ENCODE results near the gene ISG20. TPM values are rescaled to one million over a fixed set of nuclear protein-coding genes. Genes with fewer than 3 reads are reported as not detected.
A peak's percentile ranks its signal among the peaks of the same experiment; 100 is the strongest.

ISG20 gene
- polyA plus RNA-seq, 4 donors: 1.1 to 2.4 (median 1.4) TPM

DNA sequence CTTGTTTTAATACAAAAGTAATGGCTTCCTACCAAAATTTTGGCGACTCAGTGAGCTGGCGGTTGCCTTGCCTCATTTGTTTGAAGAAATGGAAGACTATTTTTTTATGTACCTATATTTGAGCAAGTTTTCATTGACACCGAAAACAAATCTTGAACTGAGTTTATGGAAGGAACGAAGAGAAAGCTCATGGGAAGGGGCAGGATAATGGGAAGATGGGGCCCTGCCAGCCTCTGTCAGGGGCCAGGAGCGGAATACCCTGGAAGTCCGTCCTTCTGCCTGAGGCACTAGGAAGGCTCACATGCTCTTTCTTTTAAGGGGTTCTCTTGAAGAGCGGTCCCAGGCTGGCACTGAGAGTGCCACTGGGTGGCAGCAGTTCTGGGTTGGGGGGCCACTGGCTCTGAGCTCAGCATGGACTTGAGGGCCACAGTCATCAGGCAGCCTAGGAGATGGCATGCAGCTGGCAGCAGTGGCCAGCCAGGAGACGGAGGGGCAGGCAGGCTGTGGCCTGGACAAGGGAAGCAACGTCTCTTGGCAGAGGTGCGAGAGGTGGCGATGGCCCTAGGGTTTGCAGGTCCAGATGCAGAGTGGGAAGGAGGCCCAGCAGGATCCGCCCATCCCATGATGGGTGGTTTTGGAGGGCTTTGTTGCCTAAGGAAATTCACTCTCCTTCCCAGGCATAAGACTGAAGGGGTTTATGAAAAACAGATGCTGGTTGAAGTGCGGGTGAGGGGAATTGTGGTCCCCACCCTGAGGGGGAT, 41.6 kb downstream of the ISG20 start:
- no peak for DNase-seq (ENCODE audit: low read depth in 4 of 4, low spot score in 2 of 4)

GRCh38 chr15:88681610-88682221, 42.9 kb downstream of the ISG20 start:
- no peak for DNase-seq (ENCODE audit: low read depth in 4 of 4, low spot score in 2 of 4)

DNA sequence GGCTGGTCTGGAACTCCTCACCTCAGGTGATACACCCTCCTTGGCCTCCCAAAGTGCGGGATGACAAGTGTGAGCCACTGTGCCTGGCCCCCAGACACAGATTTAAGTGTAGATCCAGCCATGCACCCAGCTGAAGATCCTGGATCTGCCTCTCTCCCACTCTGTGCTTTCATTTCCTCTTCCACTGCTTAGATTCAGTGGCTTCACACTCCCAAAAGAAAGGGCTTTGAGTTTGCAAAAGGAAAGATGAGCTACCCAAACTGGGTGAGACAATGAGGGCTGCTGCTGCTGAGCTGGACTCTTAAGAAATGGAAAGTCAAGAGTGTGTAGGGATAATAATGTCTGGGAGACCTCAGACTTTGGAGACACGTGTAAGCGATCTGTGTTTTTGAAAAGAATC, 45.5 kb downstream of the ISG20 start:
- no peak for DNase-seq (ENCODE audit: low read depth in 4 of 4, low spot score in 2 of 4)

DNA sequence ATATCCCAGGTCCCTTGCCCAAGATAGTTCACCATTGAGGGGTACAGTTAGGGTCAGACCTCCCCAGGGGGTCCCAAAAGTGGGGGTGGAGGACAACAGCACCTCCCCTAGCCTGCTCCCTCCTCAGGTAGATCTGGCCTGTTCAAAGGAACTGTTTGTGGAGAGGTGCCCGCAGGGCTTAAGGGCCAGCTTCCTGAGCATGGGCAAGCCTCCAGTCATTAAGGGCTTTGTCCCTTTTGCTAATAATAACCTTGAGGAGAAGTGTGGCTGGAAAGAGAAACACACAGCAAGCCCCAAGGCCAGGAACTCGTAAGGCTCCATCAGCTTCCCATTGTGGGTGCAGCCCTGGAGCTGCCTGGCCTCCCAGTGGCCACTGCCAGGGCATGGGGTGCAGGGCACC, 47.4 kb downstream of the ISG20 start:
- no peak for DNase-seq (ENCODE audit: low read depth in 4 of 4, low spot score in 2 of 4)

GRCh38 chr15:88688394-88688933, 49.6 kb downstream of the ISG20 start:
- DNase-seq (ENCODE audit: low read depth in 4 of 4, low spot score in 2 of 4): no peak

DNA sequence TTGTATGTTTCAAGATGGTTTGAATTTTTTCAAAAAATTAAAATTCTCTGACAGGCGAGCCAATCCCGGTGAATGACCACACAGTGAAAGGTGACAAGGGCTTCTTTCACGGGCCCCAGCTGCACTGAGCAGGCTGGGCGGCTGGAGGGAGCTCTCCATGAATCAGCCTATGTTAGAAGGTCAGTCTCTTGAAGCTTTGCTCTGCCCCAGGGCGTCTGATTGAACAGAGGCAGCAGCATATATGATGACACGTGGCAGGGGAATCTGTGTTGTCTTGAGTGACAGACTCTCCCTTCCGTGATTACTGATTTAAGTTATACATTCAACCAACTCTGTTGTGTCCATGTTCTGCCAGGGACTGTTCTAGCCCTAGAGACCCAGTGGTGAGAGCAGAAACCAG, 51.5 kb downstream of the ISG20 start:
- no peak for DNase-seq (ENCODE audit: low read depth in 4 of 4, low spot score in 2 of 4)

- no peak for DNase-seq (ENCODE audit: low read depth in 4 of 4, low spot score in 2 of 4)
These were observed 54.4 kb downstream of the ISG20 start for GRCh38 chr15:88693191-88693590.

GRCh38 chr15:88695101-88695500, 56.3 kb downstream of the ISG20 start:
- DNase-seq (ENCODE audit: low read depth in 4 of 4, low spot score in 2 of 4): no peak

DNA sequence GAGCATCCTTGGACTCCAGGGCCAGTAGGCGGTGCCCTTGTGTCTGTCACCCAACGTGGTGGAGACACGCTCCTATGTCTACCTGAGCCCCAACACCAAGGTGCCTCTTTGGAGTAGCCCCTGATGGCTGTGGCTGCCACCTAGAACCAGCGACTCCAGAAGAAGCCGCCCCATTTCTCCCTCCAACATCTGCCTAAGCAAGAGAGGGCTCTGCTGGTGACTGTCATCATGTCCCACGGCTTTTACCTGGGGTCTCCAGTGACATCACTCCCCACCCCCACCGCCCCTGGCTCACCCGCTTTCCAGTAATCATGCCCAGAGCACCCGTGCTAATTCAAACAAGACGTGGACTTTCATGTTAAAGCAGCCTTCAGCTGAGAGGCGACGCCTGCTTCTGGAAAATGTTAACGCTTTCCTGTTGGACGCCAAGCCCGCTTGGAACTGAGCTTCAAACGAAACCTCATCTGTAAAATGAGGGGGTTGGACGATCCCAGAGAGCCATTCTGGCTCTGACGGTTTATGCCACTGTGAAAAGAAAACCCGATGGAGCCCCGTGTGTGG, 57.0 kb downstream of the ISG20 start:
- no peak for DNase-seq (ENCODE audit: low read depth in 4 of 4, low spot score in 2 of 4)

GRCh38 chr15:88696254-88696653, 57.4 kb downstream of the ISG20 start:
- DNase-seq (ENCODE audit: low read depth in 4 of 4, low spot score in 2 of 4): no peak

GRCh38 chr15:88697276-88697675, 58.5 kb downstream of the ISG20 start:
- DNase-seq (ENCODE audit: low read depth in 4 of 4, low spot score in 2 of 4): no peak

DNA sequence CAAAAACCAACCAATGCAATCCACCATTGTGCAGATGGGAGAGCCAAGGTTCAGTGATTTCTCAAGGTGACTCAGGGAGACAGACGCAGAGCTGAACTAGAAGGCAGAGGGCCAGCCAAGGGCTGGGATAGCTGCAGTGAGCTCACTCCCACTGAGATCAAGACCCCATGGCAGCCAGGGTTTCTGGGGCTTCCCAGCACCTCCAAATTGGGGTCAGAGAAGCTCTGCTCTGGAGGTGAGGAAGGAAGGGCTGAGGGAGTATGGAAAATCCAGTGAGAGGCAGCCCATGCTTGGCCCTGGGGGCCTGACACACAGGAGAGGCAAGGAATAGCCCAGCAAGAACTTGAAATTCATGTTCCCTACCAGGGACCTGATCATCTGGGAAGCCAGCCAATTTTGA, 61.0 kb downstream of the ISG20 start:
- no peak for DNase-seq (ENCODE audit: low read depth in 4 of 4, low spot score in 2 of 4)

DNA sequence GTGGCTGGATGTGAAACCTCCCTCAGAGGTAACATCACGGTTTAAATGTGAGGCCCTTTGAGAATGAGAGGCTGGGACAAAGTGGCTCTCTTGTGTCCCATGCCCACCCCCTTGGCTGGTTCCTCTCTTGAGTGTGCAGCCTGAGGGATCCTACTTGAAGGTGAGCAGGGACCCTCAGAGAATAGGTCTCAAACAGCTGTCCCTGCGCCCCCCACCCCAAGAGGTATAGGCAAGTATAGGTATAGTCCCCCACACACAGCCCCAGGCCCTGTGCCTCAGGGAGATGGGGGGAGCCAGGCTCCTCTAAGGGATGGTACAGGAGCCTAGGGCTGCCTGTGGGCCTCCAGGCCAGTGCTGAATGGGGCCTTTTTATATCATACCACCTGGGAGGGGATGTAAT, 61.9 kb downstream of the ISG20 start:
- DNase-seq (ENCODE audit: low read depth in 4 of 4, low spot score in 2 of 4): no peak

DNA sequence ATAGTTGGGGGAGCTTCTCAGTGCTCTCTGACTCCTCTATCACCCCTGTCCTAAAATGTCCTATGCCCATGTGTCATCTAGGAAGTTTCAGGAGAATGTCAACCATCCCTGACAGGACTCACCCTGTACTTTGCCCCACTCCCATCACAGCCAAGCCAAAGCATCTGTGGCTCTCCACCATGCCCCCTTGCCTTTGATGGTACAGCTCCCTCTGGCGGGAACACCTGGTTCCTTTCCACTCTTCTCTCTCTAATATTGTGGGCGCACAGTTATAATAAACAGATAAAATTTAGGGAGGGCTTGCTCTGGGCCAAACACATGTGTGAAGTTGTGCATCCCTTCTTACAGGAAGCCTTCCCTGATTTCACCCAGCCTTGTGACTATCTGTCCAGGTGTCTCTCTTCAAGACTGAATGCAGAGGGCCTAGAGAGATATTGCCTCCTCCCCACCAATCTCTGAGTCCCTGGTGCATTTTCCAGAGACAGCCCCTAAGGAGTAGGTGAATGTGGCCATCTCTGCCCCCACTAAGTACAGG, 62.8 kb downstream of the ISG20 start:
- DNase-seq (ENCODE audit: low read depth in 4 of 4, low spot score in 2 of 4): no peak

DNA sequence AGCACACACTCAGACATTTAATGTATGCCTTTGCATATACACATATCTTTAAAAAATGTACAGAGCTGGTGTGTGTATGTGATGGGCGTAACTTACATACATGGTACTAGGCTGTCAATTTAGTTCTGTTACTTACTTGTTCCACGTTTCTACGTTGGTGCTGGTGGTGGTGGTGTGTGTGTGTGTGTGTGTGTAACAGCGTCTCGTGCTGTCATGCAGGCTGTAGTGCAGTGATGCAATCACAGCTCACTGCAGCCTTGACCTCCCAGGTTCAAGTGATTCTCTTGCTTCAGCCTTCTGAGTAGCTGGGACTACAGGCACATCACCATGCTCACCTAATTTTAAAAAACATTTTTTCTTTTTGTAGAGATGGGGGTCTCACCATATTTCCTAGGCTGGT, 64.2 kb downstream of the ISG20 start:
- DNase-seq (ENCODE audit: low read depth in 4 of 4, low spot score in 2 of 4): no peak

DNA sequence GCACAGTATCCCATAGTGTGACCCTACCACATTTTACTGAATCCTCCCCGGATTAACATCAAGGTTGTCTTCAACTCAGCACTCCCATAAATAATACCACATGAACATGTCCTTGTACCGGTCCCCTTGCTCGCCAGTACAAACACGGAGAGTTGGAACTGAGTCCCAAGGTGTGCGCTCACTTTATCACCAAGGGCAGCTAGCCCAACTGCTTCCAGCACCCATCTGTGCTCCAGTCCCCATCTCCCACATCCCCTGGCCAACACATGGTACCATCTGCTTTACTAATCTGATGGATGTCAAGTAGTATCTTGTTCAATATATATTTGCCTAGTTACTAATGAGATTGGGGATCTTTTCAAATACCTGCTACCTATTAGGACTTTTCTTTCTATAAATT, 64.7 kb downstream of the ISG20 start:
- no peak for DNase-seq (ENCODE audit: low read depth in 4 of 4, low spot score in 2 of 4)

DNA sequence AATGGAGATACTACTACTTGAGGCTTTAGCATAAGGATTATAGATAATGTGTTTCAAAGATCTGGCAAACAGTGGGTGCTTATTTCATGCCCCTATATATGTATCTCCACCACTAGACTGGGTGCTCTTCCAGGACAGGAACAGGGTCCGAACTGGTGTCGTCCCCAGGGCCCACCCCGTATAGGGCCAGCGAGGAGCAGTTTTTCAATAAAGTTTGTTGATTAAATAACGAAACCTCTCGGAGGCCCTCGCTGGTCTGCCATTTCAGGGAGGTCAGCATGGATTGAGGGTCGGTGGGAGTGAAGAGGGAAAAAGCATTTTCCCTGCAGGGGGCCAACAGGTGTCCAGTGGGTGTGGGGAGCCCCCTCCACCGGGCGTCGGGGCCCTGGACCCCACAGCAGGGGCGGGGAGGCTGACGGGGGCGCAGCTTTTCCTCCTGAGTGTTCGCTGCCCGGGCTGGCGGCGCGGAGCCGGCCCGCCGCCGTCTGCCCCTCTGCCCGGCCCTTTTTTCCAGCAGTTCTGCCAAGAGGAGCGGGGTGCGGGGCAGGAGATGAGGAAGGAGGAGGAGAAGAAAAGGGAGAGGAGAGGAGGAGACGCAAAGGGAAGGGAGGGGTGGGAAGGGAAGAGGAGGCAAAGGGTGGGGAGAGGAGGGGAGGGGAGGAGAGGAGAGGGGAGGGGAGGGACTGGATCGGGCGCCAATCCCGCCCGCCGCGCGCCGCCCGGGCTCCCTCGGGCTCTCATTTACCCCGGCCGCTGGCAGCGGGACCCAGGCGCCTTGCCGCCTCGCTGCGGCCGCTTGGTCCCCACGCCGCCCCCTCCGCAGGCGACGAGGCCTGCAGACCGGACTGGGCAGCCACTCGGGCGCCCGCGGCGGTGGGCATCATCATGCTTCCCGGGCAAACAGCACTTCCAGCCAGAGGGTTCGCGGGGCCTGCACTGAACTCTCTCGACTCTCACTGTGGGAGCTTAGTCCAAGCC, 66.3 kb downstream of the ISG20 start:
- peak in 2 of 4 donors; percentile 23 to 34 for DNase-seq (ENCODE audit: low read depth in 4 of 4, low spot score in 2 of 4)

DNA sequence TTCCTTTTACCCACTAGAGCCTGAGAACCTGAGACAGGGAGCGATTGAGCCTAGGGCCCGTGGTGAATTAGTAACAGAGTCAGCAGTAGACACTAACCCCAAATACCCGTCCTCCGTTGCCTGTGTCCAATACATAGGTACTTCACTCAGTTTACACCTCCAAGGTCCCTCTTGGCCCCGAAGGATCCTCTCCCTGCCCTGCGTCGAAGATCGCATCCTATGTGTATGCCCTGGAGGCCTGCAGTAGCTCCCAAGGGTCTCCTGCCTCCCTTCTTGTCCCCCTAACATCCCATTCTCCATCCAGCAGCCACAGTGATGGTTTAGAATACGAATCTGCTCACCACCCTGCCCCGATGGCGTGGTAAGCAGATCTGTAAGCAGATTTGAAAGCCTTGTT, 67.0 kb downstream of the ISG20 start:
- no peak for DNase-seq (ENCODE audit: low read depth in 4 of 4, low spot score in 2 of 4)

Measured in left renal cortex interstitium (tissue), 4 donors.